Breast epithelium (tissue), 3 donors: ENCODE data around the gene PHACTR3.

Experiments
- CTCF ChIP-seq, 3 donors: fragments of 450-650 bp; IDR thresholded peaks; one replicate each; pipeline ENCODE4 v1.5.1; 2016 to 2017; ENCODE audit warnings: antibody characterized with exemption in 3 of 3, mild to moderate bottlenecking in 3 of 3, moderate library complexity in 3 of 3
- POLR2A ChIP-seq: fragments of 450-650 bp; IDR thresholded peaks from one replicate; pipeline ENCODE4 v1.6.1; 2016; ENCODE audit warnings: antibody characterized with exemption, mild to moderate bottlenecking, moderate library complexity
- POLR2AphosphoS5 ChIP-seq, 3 donors: sonication (generic); formaldehyde crosslinking; IDR thresholded peaks; one replicate each; pipeline ENCODE4 v1.6.1; 2017; ENCODE audit warnings: antibody characterized with exemption in 3 of 3

GRCh38 chr20:59866338-59866737, 262.0 kb downstream of the PHACTR3 start:
- TF ChIP-seq POLR2A (no peak), CTCF (IDR thresholded peaks at IDR 0.05) (no peak), POLR2AphosphoS5 (IDR thresholded peaks at IDR 0.05) (no peak)
